Measurements from ENCODE around the gene MDGA2. TPM values are rescaled to one million over a fixed set of nuclear protein-coding genes. Genes with fewer than 3 reads are reported as not detected.

The MDGA2 gene
- total RNA-seq, 2 donors from 2014 or later: 0.82 to 8.8 TPM

GRCh38 chr14:47269756-47270492 lies 405.5 kb downstream of the MDGA2 start:
- Histone ChIP-seq H3K36me3 (ENCODE audit: control insufficient read depth, insufficient read depth, low read length) (no peaks in the 10 kb centered on the region), H3K4me3 (ENCODE audit: low read length) (no peak overlapping the region), H3K9ac (ENCODE audit: extremely low read depth, low read length, poor library complexity, severe bottlenecking) (no peak overlapping the region), H3K9me3 (ENCODE audit: control insufficient read depth, low read length) (no peaks in the 10 kb centered on the region), H3K27me3 (ENCODE audit: control insufficient read depth, insufficient read depth, low read length, poor library complexity, severe bottlenecking) (no peaks in the 10 kb centered on the region), H3K27ac (ENCODE audit: low read depth, low read length) (no peak overlapping the region), H3K4me1 (ENCODE audit: control insufficient read depth, insufficient read depth, low read length) (no peaks in the 10 kb centered on the region)
- 91% methylated on average over 3 to 5 of the region's 6 CpGs for WGBS, 2 experiments (ENCODE audit: insufficient coverage in 1 of 2, insufficient read length in 1 of 2)
- Mint-ChIP-seq H3K4me1 (peaks cover 3% of the 10 kb centered on the region), H3K4me3 (no peak overlapping the region), H3K27me3 (ENCODE audit: insufficient read depth) (no peaks in the 10 kb centered on the region), H3K9me3 (no peaks in the 10 kb centered on the region), H3K36me3 (ENCODE audit: low read depth) (no peaks in the 10 kb centered on the region), H3K27ac (no peak overlapping the region)
- DNase-seq: no peak
- TF ChIP-seq, protein P1, sequence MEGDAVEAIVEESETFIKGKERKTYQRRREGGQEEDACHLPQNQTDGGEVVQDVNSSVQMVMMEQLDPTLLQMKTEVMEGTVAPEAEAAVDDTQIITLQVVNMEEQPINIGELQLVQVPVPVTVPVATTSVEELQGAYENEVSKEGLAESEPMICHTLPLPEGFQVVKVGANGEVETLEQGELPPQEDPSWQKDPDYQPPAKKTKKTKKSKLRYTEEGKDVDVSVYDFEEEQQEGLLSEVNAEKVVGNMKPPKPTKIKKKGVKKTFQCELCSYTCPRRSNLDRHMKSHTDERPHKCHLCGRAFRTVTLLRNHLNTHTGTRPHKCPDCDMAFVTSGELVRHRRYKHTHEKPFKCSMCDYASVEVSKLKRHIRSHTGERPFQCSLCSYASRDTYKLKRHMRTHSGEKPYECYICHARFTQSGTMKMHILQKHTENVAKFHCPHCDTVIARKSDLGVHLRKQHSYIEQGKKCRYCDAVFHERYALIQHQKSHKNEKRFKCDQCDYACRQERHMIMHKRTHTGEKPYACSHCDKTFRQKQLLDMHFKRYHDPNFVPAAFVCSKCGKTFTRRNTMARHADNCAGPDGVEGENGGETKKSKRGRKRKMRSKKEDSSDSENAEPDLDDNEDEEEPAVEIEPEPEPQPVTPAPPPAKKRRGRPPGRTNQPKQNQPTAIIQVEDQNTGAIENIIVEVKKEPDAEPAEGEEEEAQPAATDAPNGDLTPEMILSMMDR (conservative IDR thresholded peaks at IDR 0.05): no peak

DNA sequence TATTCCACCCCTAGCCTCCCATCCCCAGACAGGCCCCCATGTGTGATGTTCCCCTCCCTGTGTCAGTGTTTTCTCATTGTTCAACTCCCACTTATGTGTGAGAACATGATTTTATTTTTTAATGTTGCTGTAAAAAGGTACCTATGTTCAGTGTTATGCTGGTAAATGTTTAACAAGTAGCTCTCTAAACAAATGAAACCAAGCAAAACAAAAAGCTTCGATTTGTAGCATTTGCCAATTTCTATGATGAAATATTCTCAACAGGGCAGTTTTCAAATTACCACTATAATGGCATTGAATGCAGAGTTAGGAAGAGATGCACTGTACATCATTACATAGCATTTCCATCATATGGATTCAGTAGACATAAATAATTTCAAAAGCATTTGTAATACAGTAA lies 410.6 kb downstream of the MDGA2 start:
- Histone ChIP-seq H3K9me3 (ENCODE audit: control insufficient read depth, low read length) (no peaks in the 10 kb centered on the region), H3K4me3 (ENCODE audit: low read length) (no peak overlapping the region), H3K9ac (ENCODE audit: extremely low read depth, low read length, poor library complexity, severe bottlenecking) (no peak overlapping the region), H3K36me3 (ENCODE audit: control insufficient read depth, insufficient read depth, low read length) (no peaks in the 10 kb centered on the region), H3K27me3 (ENCODE audit: control insufficient read depth, insufficient read depth, low read length, poor library complexity, severe bottlenecking) (no peaks in the 10 kb centered on the region), H3K4me1 (ENCODE audit: control insufficient read depth, insufficient read depth, low read length) (no peaks in the 10 kb centered on the region), H3K27ac (ENCODE audit: low read depth, low read length) (no peak overlapping the region)
- H3K9me3 Mint-ChIP-seq: no peaks in the 10 kb centered on the region
- TF ChIP-seq, protein P1 (conservative IDR thresholded peaks at IDR 0.05): no peak
- peaks cover 3% of the 10 kb centered on the region for H3K4me1 Mint-ChIP-seq
- H3K27ac Mint-ChIP-seq: no peak overlapping the region
- H3K4me3 Mint-ChIP-seq: no peak overlapping the region
- DNase-seq: no peak
- WGBS, 2 experiments (ENCODE audit: insufficient coverage in 1 of 2, insufficient read length in 1 of 2): 100% methylated on average over 1 of the region's 1 CpG; no CpG with 5 or more reads in 1 of the 2 experiments
- no peaks in the 10 kb centered on the region for H3K27me3 Mint-ChIP-seq (ENCODE audit: insufficient read depth)
- no peaks in the 10 kb centered on the region for H3K36me3 Mint-ChIP-seq (ENCODE audit: low read depth)

DNA sequence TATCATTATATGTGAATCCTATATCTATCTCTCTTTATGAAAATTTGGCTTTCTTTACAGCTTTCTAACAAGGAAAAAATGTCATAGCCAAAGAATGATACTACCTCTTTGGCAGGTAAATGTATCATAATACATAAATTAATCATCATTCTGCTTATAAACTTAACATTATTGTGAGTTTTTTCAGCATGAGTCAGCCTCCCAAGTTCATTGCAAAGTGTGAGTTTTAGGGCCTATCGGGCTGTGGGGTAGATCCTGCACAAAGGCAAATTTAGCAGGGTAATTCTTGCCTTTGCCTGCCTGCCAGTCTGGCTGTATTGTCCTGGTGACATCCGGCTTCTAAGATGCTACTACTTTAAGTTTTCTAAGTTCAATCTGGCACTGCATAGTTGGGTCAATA lies 412.6 kb downstream of the MDGA2 start:
- TF ChIP-seq, protein P1 (conservative IDR thresholded peaks at IDR 0.05): no peak
- H3K9me3 ChIP-seq (ENCODE audit: control insufficient read depth, low read length): no peaks in the 10 kb centered on the region
- peaks cover 4% of the 10 kb centered on the region for H3K4me1 Mint-ChIP-seq
- H3K4me3 Mint-ChIP-seq: no peak overlapping the region
- no peak for DNase-seq
- H3K36me3 ChIP-seq (ENCODE audit: control insufficient read depth, insufficient read depth, low read length): no peaks in the 10 kb centered on the region
- no peak overlapping the region for H3K9ac ChIP-seq (ENCODE audit: extremely low read depth, low read length, poor library complexity, severe bottlenecking)
- H3K27ac ChIP-seq (ENCODE audit: low read depth, low read length): no peak overlapping the region
- no peaks in the 10 kb centered on the region for H3K9me3 Mint-ChIP-seq
- no peak overlapping the region for H3K27ac Mint-ChIP-seq
- H3K36me3 Mint-ChIP-seq (ENCODE audit: low read depth): no peaks in the 10 kb centered on the region
- 82 to 100% methylated on average over 1 to 2 of the region's 2 CpGs for WGBS, 2 experiments (ENCODE audit: insufficient coverage in 1 of 2, insufficient read length in 1 of 2)
- no peaks in the 10 kb centered on the region for H3K27me3 Mint-ChIP-seq (ENCODE audit: insufficient read depth)
- no peaks in the 10 kb centered on the region for H3K27me3 ChIP-seq (ENCODE audit: control insufficient read depth, insufficient read depth, low read length, poor library complexity, severe bottlenecking)
- H3K4me1 ChIP-seq (ENCODE audit: control insufficient read depth, insufficient read depth, low read length): no peaks in the 10 kb centered on the region
- H3K4me3 ChIP-seq (ENCODE audit: low read length): no peak overlapping the region
